NOMO-1 (cell line): ENCODE measurements around the gene SRR.

ENCODE experiments used
- DNase-seq, 2 experiments: peaks; one replicate each; lab custom pipeline; 2025; ENCODE audit not compliant: unreplicated experiment in 2 of 2; lab: John Stamatoyannopoulos, UW

Gene SRR

DNA sequence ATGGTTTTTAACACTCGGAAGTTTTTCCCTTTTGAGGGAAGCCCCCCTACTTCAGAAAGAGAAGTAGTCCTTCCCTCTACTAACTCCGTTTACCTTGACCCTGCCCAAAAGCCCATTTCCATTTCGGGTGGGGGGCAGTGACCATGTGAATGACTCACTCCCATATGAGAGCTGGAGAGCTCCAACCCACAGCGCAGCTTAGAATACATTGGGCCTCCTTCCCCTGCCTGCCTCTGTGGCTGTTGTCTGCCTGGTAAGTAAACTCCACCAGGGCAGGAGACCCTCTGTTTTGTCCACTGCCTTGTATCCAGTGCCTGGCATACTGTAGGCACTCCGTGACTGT is 34.5 kb downstream of the SRR start:
- DNase-seq: no peak

DNA sequence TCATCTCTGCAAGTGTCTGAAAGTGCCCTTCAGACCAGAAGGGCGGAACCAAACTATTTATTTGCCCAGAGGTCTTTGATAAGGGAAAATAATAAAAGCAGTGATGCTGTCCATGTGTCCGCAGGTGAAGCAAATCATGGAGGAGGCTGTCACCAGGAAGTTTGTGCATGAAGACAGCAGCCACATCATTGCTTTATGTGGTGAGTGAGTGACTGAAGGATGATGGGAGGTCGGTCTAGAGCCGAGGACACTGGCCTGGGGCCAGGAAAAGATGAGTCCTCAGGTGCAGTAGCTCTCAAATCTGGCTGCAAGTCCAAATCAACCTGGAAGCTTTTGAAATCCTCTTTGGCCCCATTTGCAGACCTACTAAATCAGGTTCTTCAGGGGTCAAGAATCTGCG is 39.7 kb downstream of the SRR start:
- DNase-seq: no peak

DNA sequence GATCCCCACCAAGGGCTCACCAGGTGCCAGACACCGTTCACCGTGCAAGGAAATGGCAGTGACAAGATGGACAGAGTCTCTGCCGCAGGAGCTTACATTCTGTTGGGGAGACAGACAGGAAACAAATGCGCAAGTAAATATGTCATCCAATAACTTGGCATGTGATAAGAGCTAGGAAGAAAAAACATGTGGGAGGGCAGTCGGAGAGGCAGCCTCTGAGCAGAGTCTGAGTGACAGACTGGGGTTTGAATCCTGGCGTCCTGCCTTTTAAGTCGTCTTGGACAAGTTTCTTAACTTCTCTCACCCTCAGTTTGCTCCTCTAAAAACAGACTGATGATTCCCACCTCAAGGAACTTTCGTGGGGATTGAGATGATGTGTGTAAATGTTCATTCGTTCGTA is 40.8 kb downstream of the SRR start:
- DNase-seq: no peak

DNA sequence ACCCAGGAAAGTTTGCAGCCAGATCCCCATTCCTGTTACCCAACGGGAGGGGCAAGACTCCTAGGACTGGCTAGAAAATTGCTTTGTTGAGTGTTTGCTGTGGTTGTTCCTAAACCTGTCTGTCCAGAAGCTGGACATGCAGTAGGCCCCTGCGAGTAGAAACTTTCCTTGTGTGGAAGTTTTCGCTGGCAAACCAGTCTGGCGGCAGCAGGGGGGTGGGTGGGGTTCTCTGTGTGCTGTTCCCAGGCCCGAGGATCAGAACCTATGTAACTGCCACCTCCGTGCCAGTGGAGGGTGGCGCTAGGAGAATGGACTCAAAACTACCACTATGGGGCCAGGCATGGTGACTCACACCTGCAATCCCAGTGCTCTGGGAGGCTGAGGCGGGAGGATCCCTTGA is 42.7 kb downstream of the SRR start:
- no peak for DNase-seq

DNA sequence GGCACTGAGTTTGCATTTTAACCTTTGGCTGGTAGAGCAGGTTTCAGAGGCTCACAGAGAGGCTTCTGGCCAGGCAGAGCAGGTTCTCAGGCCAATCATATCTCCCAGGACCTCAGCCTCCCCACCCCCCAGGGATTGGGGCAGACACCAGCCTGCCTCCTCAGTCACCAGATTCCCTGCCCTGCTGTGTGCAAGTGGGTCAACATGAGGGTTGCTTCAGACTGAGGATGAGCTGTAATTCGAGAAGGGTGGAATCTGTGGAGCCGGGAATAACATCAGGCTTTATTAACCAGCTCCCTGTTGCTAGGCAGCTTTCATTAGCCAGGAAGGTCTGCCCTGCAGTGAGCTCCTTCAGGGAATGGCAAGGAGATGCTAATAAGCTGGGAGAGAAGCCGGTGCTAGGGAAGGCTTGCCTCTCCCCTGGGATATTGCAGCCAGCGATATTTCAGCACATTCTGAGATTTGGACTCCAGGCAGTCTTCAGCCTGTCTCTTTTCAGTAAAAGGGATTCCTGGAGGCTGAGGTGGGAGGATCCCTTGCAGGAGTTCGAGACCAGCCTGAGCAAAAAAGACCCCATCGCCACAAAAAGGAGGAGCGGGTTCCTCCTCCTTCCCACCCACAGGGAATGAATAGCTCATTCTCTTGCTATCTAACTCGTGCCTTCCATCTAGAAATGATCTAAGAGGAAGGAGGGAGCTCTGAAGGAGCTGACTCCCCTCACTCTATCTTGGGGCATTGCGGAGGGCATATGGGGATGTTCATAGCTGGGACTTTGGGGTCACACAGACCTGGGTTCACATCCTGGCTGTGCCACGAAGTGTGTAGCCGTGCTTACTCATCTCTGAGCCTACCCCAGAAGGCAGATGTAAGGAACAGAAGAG is 44.3 kb downstream of the SRR start:
- DNase-seq: no peak

DNA sequence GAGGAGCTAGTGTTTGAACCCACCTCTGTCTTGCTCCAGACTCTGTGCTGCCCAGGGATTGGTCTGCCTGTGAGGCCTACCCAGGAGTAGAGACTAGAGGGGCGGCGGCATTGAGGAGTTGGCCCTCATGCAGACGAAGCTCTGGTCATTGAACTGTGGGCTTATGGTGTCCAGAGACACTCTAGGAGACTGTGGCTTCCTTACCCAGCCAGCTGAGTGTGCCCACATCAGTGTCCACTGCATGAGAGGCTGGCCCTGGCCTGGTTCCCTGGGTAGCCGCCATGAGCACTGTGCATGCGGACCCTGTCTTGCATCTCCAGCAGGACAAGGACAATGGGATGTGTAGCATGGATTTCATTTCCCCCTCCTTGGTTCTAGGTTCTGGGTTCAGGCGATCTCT is 47.5 kb downstream of the SRR start:
- DNase-seq: no peak

DNA sequence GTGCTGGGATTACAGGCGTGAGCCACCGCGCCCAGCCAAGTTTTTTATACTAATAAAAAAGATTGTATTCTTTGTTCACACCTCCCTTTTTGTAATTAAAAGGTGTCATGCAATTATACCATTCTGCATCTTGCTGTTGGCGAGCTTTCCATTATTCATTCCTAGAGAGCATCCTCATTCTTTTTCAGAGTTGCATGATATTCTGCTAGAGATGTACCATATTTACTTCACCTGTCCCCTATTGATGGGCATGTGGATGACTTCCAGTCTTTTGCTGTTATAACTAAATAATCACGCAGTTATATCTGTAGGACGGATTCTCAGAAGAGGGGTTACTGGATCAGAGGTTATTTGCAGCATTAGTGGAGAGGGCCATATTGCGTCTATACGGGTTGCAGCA is 50.6 kb downstream of the SRR start:
- DNase-seq: no peak

DNA sequence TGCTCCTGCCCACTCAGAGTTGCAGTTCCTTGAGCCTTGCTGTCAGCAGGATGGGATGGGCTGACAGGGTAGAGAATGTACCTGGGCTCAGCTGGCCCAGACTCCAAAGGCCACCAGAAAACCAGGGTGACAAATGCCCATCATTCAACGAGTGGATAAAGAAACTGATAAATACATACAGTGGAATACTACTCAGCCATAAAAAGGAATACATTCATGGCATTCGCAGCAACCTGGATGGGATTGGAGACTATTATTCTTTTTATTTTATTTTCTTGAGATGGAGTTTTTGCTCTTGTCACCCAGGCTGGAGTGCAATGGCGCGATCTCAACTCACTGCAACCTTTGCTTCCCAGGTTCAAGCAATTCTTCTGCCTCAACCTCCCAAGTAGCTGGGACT is 53.5 kb downstream of the SRR start:
- DNase-seq: no peak

DNA sequence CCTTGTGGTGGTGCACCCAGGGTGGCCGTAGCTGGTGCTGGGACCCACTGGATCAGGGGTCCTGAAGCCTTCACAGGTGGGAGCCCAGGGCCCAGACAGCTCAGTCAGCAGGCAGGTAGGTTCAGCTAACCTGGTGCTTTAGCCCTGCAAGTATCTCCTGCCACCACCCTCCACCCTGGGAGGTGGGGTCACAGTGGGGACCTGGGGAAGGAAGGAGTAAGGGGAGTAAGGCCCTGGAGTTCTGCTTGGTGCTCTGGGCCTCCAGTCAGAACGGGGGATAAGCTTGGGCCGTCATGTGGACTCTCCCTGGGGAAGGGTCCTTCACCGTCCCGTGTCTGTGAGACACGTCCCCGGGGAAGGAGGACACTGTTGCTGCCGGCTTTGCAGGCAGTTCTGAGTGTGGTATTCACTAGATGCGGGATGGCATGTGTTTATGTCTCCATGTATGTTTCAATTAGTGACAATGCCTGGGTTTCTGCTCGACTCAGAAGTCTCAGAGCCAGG is 54.2 kb downstream of the SRR start:
- DNase-seq: no peak

DNA sequence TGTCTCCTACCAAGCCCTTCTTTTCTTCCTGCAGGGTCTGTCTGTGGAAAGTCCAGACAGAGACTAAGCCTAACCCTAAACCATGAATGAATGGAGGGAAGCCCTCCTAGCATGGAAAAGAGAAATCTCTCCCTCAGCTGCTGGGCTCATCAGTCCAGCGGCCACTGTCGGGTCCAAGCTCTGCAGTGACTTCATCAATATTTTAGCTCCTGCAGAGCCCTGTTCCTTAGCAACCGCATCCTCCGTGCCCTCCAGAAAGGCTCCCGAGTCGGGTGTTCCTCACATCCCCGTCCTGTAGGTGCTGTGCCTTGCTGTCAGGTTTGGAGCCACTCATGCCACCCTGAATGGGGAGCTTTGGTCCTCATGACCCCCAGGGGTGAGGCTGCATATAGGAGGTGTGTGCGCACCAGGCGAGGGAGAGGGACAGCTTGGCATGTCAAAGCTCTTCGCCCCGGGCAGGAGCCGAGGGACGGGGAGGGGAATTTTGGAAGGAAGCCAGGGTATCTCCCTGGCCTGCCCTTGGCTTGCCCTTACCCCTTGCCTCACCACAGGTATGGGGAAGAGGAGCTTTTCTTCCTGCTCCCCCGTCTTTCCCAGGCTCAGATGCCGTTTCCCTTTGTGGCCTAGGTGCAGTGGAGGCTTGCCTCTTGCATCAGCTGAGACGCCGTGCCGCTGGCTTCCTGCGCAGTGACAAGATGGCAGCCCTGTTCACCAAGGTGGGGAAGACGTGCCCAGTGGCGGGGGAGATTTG is 57.4 kb downstream of the SRR start:
- no peak for DNase-seq

DNA sequence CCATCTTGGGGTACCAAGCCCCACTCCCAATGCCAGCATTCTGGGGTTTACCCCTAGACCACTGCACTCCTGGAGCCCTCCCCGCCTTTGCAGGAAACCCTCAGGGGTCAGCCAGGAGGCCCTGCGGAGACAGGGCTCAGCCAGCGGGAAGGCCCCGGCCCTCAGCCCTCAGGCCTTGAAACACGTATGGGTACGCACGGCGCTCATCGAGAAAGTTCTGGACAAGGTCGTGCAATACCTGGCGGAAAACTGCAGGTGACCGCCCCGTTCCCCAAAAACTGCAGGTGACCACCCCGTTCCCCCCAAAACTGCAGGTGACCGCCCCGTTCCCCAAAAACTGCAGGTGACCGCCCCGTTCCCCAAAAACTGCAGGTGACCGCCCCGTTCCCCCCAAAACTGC is 58.3 kb downstream of the SRR start:
- no peak for DNase-seq

DNA sequence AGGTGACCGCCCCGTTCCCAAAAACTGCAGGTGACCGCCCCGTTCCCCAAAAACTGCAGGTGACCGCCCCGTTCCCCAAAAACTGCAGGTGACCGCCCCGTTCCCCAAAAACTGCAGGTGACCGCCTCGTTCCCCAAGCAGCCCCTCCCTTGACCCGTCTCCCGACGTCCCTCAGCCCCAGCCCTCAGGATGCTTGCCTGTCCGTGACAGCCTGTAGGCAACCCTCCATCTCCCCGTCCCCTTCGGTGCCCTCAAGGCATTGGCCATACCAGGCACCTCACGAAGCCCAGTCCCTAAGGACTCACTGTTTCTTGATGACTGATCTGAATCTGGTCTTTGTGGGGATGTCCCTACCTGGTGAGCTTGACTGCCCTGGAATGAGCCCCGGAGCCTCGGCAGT is 58.7 kb downstream of the SRR start:
- DNase-seq: no peak

DNA sequence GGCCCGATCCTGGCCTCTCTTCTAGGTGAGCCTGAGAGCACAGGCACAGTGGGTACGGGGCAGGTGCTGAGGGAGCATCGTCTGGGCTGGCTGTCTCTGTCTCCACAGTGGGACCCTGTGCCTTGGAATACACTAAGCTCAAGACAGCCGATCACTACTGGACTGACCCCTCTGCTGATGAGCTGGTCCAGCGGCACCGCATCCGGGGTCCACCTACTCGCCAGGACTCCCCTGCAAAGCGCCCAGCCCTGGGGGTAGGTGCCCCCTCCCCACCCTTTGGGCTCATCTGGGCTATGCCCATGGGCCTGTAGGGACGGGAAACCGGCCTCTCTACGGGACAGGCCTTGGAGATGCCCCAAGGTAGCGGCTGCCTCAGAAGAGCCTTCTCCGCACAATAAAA is 59.1 kb downstream of the SRR start:
- DNase-seq: no peak

DNA sequence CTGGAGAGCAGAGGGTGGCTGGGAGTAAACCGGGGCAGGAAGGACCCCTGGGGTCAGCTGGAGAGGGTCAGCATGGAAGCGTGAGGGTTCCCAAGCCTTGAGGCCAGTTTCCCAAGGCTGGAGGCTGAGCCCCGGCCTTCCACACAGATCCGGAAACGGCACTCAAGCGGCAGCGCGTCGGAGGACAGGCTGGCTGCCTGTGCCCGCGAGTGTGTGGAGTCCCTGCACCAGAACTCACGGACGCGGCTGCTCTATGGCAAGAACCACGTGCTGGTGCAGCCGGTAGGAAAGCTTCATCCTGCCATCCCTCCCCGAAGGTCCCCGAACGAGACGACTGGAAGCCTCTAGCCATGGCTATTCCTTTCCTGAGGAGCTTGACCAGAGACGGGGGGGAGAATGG is 59.6 kb downstream of the SRR start:
- no peak for DNase-seq

DNA sequence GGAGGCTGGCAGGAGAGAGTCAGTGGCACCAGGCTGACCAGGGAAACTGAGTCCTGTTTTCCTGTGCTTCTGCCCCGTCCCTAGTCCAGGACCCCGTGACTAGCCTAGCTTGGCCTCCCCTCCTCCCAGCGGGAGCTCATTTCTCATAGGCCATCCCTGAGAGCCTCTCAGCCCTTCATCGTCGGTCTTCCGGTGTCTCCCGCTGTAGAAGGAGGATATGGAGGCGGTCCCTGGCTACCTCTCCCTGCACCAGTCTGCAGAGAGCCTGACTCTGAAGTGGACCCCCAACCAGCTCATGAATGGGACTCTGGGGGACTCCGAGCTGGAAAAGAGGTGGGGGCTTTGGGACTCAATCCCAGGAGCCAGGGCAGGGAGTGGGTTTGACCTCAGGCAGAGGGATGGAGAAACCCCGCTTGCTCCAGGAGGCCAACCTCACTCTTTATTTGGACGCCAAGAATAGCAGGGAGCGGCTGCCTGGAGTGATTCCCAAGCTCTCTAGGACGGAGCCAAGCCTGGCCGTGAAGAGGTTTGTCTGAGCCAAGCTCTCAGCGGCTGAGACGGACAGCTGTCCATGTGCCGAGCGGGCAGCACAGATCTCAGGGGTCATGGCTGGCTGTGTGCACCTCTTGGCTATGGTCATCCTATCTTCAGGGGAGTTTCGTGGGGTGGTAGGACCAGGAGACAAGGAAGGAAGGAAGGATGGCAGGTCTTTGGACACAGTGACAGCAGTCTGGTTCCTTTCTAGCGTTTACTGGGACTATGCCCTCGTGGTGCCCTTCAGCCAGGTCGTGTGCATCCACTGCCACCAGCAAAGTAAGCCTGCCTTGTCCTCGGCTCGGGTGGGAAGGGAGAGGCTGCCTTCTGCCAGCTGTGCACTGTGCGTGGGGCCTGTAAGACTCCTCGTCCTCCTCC is 60.4 kb downstream of the SRR start:
- DNase-seq: no peak

DNA sequence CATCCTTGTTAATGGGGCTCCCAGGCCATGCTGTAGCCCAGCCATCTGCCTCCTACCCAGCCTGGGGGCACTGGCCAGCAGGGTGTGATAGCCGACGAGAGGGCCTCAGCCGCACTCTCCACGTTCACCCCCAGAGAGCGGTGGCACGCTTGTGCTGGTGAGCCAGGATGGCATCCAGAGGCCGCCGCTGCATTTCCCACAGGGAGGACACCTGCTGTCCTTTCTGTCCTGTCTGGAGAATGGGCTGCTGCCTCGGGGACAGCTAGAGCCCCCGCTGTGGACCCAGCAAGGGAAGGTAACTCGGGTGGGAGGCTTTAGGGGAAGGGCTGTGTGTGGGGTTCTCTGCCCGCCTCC is 61.0 kb downstream of the SRR start:
- DNase-seq: no peak

DNA sequence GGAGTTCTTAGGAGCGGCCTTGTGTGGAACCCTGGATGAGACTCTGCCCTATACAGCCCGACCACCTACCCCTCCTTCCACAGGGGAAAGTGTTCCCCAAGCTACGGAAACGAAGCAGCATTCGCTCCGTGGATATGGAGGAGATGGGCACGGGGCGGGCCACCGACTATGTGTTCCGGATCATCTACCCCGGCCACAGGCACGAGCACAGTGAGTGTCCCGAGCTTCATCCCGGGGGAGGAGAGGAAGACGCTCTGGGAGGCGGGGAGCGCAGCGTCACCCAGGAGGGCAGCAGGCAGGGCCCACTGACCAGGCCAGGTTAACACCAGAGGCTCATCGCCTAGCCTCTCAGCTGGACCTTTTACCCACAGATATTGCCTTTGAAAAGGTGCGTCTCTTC is 61.4 kb downstream of the SRR start:
- no peak for DNase-seq

DNA sequence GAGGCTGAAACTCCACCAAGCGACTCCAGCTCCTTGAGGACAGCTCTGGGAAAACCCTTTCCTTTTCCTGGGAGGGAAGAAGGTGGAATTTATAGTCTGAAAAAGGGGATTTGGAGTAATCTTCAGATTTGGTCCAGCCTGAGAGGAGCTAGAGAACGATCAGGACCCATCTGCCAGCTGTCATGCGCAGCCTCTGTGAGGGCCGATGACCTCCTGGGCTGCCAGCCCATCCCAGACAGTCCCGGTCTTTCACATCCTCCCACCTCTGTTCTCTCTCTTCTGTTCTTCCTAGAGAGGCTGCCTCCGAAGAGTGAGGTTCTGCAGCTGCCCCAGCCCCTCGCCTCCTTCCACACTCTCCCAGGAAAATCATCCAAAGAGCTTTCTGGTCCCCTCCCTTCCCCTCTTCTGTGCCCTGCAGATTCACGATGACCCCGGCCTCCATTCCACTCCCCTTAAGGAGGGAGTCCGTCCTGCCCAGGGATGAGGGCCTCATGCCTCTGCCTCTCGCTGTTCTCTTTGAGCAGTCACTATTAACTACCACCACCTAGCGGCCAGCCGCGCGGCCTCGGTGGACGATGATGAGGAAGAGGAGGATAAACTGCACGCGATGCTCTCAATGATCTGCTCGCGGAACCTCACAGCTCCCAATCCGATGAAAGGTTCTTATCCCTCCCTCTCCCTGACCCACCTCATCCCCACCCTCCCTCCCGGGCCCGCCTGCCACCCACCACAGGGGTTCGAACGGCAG is 63.2 kb downstream of the SRR start:
- DNase-seq: no peak

DNA sequence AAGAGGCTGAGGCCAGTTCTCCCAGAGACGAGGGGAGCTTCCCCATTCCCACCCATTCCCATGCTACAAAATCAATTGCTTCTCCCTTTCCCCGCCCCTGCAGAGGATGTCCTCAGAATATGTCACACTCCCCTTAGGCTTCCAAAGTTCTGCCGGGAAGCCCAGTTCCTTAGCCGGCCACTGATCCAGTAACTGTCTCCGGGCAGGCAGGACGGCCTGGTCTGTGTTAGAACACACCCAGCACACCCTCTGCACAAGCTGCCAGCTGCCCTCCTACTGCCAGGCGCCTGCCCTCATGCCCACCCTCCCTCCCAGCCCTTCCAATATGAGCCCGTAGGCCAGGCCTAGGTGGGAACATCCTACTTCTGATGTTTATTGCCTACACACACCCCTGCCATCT is 64.6 kb downstream of the SRR start:
- DNase-seq: no peak

DNA sequence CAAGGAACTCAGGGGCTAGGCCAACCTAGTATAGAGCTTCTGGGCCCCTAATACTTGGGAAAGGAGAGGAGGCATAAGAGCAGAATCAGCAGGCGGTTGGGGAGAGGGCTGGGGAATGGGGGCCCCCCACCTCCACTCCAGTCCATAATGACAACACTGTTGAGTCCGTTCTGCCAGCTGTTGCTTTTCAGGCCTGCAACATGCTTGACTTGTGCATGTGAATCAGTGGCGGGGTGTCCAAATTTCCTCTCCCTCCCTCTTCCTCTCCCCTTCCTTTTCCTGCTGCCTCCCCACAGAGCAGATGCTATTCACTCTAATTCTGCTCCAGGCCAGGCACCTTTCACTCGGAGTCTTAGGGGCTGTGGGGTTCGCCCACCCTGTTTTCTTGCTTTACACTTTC is 65.3 kb downstream of the SRR start:
- DNase-seq: no peak
